ENCODE measurements around the gene EXOC3. TPM values are rescaled to one million over a fixed set of nuclear protein-coding genes. Genes with fewer than 3 reads are reported as not detected.

Gene EXOC3
- total RNA-seq (2013), result 53.9 TPM
- polyA plus RNA-seq (10 to 100 TPM; 33.2 to 59.7 (median 53.8) TPM), polyA minus RNA-seq (38.0 and 49.3 TPM in 2 replicates), total RNA-seq (33.8 to 101 (median 80.4) reads per million in 11 experiments)

DNA sequence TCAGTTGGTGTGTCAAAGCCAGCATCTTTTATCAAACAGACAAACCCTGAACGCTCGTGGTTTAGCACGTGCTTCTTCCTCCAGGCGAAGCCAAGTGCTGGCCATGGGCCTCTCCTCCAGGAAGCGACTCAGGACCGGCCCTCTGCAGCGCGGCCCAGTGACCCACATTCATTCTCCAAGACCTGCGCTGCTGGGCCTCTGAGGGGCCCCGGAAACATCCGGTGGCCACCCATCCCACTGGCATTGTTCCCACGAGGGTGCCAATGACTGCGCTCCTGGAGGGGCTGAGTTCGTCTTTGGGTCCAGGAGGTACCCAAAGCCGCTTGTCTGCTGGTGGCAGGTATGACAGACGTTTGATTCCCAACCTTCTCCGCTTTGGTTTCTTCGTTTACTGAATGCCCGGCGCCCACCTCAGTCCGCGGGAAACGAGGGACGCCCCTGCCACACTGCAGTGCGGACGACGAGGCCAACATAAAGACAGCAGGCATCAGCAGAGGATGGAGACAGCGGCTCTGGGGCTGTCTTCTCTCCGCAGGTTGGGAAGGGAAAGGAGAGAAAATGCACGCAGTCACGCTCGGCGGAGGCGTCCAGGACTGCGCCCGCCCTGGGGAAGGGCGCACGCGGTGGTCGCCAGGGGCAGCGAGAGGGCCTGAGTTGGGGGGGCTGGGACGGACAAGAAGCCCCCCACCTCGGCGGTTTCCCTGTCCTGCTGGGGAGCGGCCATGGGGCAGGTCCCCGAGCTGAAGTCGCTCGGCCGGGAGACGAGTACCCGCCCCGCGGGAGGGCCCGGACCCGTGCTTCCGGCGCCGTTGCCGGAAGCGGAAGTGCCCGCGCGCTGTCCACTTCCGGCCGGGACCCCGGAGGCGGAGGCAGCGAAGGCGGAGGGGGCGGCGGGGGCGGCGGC lies at the start of gene EXOC3:
Gene EXOC3 (plus strand): TSS at position 842 of the 904 bp plus-strand sequence. CDS start 3,030 bp downstream, outside the sequence.
- Histone ChIP-seq H3K27me3 (ENCODE audit: control insufficient read depth in 2 of 2, insufficient read depth in 2 of 2, low read length in 2 of 2) (no peaks in the 10 kb centered on the region), H3K36me3 (replicated peaks in 1 of 2; ENCODE audit: control insufficient read depth in 1 of 2, insufficient read depth in 2 of 2, low read length in 2 of 2) (peaks cover 11 to 15% of the 10 kb centered on the region in 2 donors), H3K79me2 (ENCODE audit: insufficient read depth, low read length) (peaks cover 21% of the 10 kb centered on the region), H3K4me1 (ENCODE audit: control insufficient read depth in 1 of 2, insufficient read depth in 2 of 2, low read length in 2 of 2) (peaks cover 43 to 44% of the 10 kb centered on the region in 2 donors), H3K27ac (ENCODE audit: low read depth in 1 of 2, low read length in 2 of 2) (peak within 1 kb of the TSS; percentile 49 to 84), H3K9me3 (replicated peaks in 1 of 2; ENCODE audit: control insufficient read depth in 1 of 2, insufficient read depth in 1 of 2, low read length in 2 of 2) (no peaks in the 10 kb centered on the region), H3K4me2 (replicated peaks; ENCODE audit: extremely low read depth, low read length, poor library complexity, severe bottlenecking) (peak within 1 kb of the TSS; percentile 92), H3K4me3 (replicated peaks in 1 of 3; ENCODE audit: low read depth in 2 of 3, low read length in 3 of 3) (peak within 1 kb of the TSS; percentile 84 to 92 (median 85)), H4K20me1 (ENCODE audit: insufficient read depth, low read length) (peaks cover 40% of the 10 kb centered on the region), H2AFZ (ENCODE audit: insufficient read depth, low read depth, low read length, poor library complexity, severe bottlenecking) (peak within 1 kb of the TSS; percentile 96), H3K9ac (ENCODE audit: insufficient read depth, low read length, poor library complexity, severe bottlenecking) (peak within 1 kb of the TSS; percentile 74)
- H3K36me3 Mint-ChIP-seq, result peaks cover 12 to 29% of the 10 kb centered on the region in 2 donors
- peaks cover 0 to 2% (median 0%) of the 10 kb centered on the region in 3 donors for H3K27me3 Mint-ChIP-seq (ENCODE audit: low read depth in 3 of 3)
- TF ChIP-seq, protein P1, sequence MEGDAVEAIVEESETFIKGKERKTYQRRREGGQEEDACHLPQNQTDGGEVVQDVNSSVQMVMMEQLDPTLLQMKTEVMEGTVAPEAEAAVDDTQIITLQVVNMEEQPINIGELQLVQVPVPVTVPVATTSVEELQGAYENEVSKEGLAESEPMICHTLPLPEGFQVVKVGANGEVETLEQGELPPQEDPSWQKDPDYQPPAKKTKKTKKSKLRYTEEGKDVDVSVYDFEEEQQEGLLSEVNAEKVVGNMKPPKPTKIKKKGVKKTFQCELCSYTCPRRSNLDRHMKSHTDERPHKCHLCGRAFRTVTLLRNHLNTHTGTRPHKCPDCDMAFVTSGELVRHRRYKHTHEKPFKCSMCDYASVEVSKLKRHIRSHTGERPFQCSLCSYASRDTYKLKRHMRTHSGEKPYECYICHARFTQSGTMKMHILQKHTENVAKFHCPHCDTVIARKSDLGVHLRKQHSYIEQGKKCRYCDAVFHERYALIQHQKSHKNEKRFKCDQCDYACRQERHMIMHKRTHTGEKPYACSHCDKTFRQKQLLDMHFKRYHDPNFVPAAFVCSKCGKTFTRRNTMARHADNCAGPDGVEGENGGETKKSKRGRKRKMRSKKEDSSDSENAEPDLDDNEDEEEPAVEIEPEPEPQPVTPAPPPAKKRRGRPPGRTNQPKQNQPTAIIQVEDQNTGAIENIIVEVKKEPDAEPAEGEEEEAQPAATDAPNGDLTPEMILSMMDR (IDR thresholded peaks at IDR 0.05), result no peak
- no peaks in the 10 kb centered on the region for H3K9me3 Mint-ChIP-seq
- WGBS (ENCODE audit: insufficient coverage), result 6% methylated on average over 70 of the region's 73 CpGs
- intact Hi-C loops (cut with micrococcal nuclease), result loop anchor here (5.0 to 10.0 kb wide), 5 partner anchors 102 to 462 kb away; partner anchors contain the start of genes PDCD6 (in 2 of the 2) and CEP72 (in 1 of the 2)
- peak within 1 kb of the TSS; percentile 92 to 94 for H3K4me3 Mint-ChIP-seq
- peak within 1 kb of the TSS; percentile 85 to 93 (median 91) for H3K27ac Mint-ChIP-seq
- peaks cover 41% of the 10 kb centered on the region for H3K4me1 Mint-ChIP-seq
- peak; percentile 63 to 69 (median 68) for DNase-seq

DNA sequence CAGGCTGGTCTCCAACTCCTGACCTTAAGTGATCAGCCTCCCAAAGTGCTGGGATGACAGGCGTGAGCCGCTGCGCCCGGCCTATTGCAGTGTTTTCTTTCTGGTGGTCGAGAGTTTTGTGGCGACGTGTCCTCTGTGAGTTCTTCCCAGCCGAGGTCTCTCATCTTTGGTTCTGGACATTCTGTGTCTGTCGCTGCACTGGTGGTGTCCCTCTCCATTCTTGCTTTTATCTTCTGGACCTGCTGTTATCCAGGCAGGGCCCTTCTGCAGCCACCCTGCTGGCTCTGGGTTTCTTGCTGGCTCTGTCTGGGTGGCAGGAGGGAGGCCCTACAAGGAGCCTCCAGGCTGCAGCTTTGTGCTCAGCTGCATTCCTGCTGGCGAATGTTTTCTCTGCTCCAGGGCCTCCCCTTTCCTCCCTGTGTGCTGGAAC lies 49.1 kb upstream of the EXOC3 start:
- H3K79me2 ChIP-seq (ENCODE audit: insufficient read depth, low read length), result no peaks in the 10 kb centered on the region
- no peaks in the 10 kb centered on the region for H3K36me3 ChIP-seq (replicated peaks in 1 of 2; ENCODE audit: control insufficient read depth in 1 of 2, insufficient read depth in 2 of 2, low read length in 2 of 2)
- no peak overlapping the region for H3K9ac ChIP-seq (ENCODE audit: insufficient read depth, low read length, poor library complexity, severe bottlenecking)
- Mint-ChIP-seq H3K27me3 (ENCODE audit: low read depth in 3 of 3) (peaks cover 0 to 5% (median 4%) of the 10 kb centered on the region in 3 donors), H3K36me3 (no peaks in the 10 kb centered on the region), H3K4me1 (peaks cover 11% of the 10 kb centered on the region), H3K9me3 (peaks cover 0 to 3% (median 0%) of the 10 kb centered on the region in 7 donors), H3K27ac (peak overlapping the region in 2 of 7 donors; percentile 46 to 81), H3K4me3 (no peak overlapping the region)
- H3K9me3 ChIP-seq (replicated peaks in 1 of 2; ENCODE audit: control insufficient read depth in 1 of 2, insufficient read depth in 1 of 2, low read length in 2 of 2), result no peaks in the 10 kb centered on the region
- H3K27me3 ChIP-seq (ENCODE audit: control insufficient read depth in 2 of 2, insufficient read depth in 2 of 2, low read length in 2 of 2), result no peaks in the 10 kb centered on the region
- WGBS (ENCODE audit: insufficient coverage), result 98% methylated on average over 8 of the region's 10 CpGs
- no peaks in the 10 kb centered on the region for H4K20me1 ChIP-seq (ENCODE audit: insufficient read depth, low read length)
- peaks cover 0 to 10% of the 10 kb centered on the region in 2 donors for H3K4me1 ChIP-seq (ENCODE audit: control insufficient read depth in 1 of 2, insufficient read depth in 2 of 2, low read length in 2 of 2)
- H2AFZ ChIP-seq (ENCODE audit: insufficient read depth, low read depth, low read length, poor library complexity, severe bottlenecking), result no peak overlapping the region
- intact Hi-C loops (cut with micrococcal nuclease), result no loop called here
- TF ChIP-seq, protein P1 (IDR thresholded peaks at IDR 0.05), result no peak
- no peak overlapping the region for H3K4me3 ChIP-seq (replicated peaks in 1 of 3; ENCODE audit: low read depth in 2 of 3, low read length in 3 of 3)
- no peak overlapping the region for H3K27ac ChIP-seq (ENCODE audit: low read depth in 1 of 2, low read length in 2 of 2)
- DNase-seq, result no peak
- H3K4me2 ChIP-seq (replicated peaks; ENCODE audit: extremely low read depth, low read length, poor library complexity, severe bottlenecking), result no peak overlapping the region
